IPS-NIHi7 (cell line): ENCODE data around the gene PATE1.

Experiments
- DNase-seq: peaks from one replicate; pipeline ENCODE4 v3.0.0; 2012; ENCODE audit warnings: mixed read lengths; ENCODE audit errors: extremely low spot score

The PATE1 gene

DNA sequence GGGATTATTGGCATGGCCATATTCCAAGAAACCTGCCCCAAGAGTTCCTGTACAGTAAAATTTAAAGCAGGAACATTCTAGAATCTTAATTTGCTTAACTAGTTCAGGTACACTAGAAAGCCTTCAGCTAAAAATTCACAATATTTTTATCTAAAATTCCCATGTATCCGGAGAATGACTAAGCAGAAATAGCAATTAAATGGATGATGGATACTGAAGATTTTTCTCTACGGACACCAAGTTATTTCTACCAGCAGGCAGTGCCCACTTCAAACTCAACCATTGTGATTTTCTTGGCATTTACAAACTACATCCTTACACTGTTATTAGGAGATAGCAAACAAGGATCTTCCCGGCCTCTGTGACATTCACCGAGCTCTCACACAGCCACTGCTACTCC, 44.7 kb downstream of the PATE1 start:
- no peak for DNase-seq

GRCh38 chr11:125797641-125798040, 51.6 kb downstream of the PATE1 start:
- no peak for DNase-seq
